OCI-LY3 (cell line): ENCODE results near the gene AATF.

ENCODE experiments used
- H2AFZ ChIP-seq: fragments of 200-600, 300-600 bp; shearing (Covaris generic); 2 replicates; pipeline ENCODE4 v1.6.0; 2014; ENCODE audit warnings: antibody characterized with exemption, low read depth, low read length
- H3K27ac ChIP-seq: fragments of 200-600, 300-600 bp; sonication (generic); 2 replicates; pipeline ENCODE4 v1.5.1; 2014; ENCODE audit warnings: mild to moderate bottlenecking, low read length, moderate library complexity, mixed read lengths
- H3K27me3 ChIP-seq: fragments of 200-600, 300-600 bp; sonication (generic); 2 replicates; pipeline ENCODE4 v1.6.1; 2014; ENCODE audit warnings: low read depth, low read length, mixed read lengths
- H3K36me3 ChIP-seq: fragments of 200-600, 300-600 bp; sonication (generic); replicated peaks from 2 replicates; pipeline ENCODE3; 2014; ENCODE audit warnings: low read depth, low read length, mixed read lengths
- H3K4me1 ChIP-seq: fragments of 300-600, 200-600 bp; sonication (generic); 2 replicates; pipeline ENCODE4 v1.6.1; 2014; ENCODE audit warnings: low read length, mixed read lengths
- H3K4me2 ChIP-seq: fragments of 200-600, 300-600 bp; sonication (generic); 2 replicates; pipeline ENCODE4 v1.6.1; 2014; ENCODE audit warnings: low read length, mixed read lengths
- H3K4me3 ChIP-seq: fragments of 300-600, 200-600 bp; sonication (generic); 2 replicates; pipeline ENCODE4 v1.5.1; 2014; ENCODE audit warnings: antibody characterized with exemption, mild to moderate bottlenecking, low read length, moderate library complexity
- H3K79me2 ChIP-seq: fragments of 300-600, 200-600 bp; shearing (Covaris generic); 2 replicates; pipeline ENCODE4 v1.6.1; 2014; ENCODE audit warnings: mild to moderate bottlenecking, low read length, mixed read lengths
- H3K9ac ChIP-seq: fragments of 300-600, 200-600 bp; shearing (Covaris generic); 2 replicates; pipeline ENCODE4 v1.6.0; 2014; ENCODE audit warnings: mild to moderate bottlenecking, low read length, moderate library complexity
- H3K9me3 ChIP-seq: fragments of 200-600, 300-600 bp; shearing (Covaris generic); 2 replicates; pipeline ENCODE4 v1.6.1; 2014; ENCODE audit warnings: low read length, mixed read lengths; ENCODE audit not compliant: insufficient read depth
- H4K20me1 ChIP-seq: fragments of 200-600, 300-600 bp; sonication (generic); 2 replicates; pipeline ENCODE4 v1.6.1; 2016; ENCODE audit warnings: low read length, mixed read lengths; ENCODE audit not compliant: insufficient read depth
- EZH2phosphoT487 ChIP-seq: fragments of 200-600 bp; shearing (Covaris generic); IDR thresholded peaks from 2 replicates; pipeline ENCODE4 v1.6.1; 2018; ENCODE audit warnings: antibody characterized with exemption, mixed run types, low read depth
- TF ChIP-seq, protein P1 (sequence below): fragments of 200-600, 300-600 bp; sonication (generic); IDR thresholded peaks from 2 replicates; pipeline ENCODE4 v1.5.1; 2014; ENCODE audit warnings: antibody characterized with exemption, low read length, low read depth

AATF gene

DNA sequence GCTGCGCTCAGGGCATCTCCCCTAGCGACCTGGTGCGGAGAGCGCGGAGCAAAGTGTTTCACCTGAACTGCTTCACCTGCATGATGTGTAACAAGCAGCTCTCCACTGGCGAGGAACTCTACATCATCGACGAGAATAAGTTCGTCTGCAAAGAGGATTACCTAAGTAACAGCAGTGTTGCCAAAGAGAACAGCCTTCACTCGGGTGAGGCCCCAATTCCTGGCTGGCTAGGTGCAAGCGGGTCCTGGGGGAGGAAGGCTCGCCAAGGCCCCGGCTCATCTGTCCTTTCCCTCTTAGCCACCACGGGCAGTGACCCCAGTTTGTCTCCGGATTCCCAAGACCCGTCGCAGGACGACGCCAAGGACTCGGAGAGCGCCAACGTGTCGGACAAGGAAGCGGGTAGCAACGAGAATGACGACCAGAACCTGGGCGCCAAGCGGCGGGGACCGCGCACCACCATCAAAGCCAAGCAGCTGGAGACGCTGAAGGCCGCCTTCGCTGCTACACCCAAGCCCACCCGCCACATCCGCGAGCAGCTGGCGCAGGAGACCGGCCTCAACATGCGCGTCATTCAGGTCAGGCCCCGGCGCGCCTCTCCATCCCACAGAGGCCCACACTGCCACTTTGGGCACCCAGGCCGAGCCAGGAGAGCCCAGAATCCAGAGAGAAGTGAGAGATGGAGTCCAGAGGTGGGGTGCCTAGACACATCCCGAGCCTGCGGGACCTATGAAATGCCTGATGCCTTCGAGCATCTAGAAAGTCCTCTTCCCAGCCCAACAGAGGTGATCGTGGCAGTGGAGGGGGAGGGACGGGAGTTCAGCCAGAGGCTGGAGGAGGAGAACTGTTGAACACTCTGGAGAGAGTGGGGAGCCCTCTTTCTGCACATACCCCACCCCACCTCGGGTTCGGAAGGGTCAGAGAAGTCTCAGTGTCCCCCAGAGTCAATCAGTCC is 8.2 kb upstream of the AATF start:
- H3K4me1 ChIP-seq = no peaks in the 10 kb centered on the region
- no peak overlapping the region for H3K4me2 ChIP-seq
- H3K79me2 ChIP-seq = no peaks in the 10 kb centered on the region
- peaks cover 33% of the 10 kb centered on the region for H3K27me3 ChIP-seq
- H3K9me3 ChIP-seq = no peaks in the 10 kb centered on the region
- H3K4me3 ChIP-seq = no peak overlapping the region
- no peaks in the 10 kb centered on the region for H3K36me3 ChIP-seq
- no peaks in the 10 kb centered on the region for H4K20me1 ChIP-seq
- no peak overlapping the region for H3K27ac ChIP-seq
- no peak overlapping the region for H3K9ac ChIP-seq
- no peak for TF ChIP-seq EZH2phosphoT487
- TF ChIP-seq, protein P1, sequence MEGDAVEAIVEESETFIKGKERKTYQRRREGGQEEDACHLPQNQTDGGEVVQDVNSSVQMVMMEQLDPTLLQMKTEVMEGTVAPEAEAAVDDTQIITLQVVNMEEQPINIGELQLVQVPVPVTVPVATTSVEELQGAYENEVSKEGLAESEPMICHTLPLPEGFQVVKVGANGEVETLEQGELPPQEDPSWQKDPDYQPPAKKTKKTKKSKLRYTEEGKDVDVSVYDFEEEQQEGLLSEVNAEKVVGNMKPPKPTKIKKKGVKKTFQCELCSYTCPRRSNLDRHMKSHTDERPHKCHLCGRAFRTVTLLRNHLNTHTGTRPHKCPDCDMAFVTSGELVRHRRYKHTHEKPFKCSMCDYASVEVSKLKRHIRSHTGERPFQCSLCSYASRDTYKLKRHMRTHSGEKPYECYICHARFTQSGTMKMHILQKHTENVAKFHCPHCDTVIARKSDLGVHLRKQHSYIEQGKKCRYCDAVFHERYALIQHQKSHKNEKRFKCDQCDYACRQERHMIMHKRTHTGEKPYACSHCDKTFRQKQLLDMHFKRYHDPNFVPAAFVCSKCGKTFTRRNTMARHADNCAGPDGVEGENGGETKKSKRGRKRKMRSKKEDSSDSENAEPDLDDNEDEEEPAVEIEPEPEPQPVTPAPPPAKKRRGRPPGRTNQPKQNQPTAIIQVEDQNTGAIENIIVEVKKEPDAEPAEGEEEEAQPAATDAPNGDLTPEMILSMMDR = no peak
- H2AFZ ChIP-seq = no peak overlapping the region

DNA sequence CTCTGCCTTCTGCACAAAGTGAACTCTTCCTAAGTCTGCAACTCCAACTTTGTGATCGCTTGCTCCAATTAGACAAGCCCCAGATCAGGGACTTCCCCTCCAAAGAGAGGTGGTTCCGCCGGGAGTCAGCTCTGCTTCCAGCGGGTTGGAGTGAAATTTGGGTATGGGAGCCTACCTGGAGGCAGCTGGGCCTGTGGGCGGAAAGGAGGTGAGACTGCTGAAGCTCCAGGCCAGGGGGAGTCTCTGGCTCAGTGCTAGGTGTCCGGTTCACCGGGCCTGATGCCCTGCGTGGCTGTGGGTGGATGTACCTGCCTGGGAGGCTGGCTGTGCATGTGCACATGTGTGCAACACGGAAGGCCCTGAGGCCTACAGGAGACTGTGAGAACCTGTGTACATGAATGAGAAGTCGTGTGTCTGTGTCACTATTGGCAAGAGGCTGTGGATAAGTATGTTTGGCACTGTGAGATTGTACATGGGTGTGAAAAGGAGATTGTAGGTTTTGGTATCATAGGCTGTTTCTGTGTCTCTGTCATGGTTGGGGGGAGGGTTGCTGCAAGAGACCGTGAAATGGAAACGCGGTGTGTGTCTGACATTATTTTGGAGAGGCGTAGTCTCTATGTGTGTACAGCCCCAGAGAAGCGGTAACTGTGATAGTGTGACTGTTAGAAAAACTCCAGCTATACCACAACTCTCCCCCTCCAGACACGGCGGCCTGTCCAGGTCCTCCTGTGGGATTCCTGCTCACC is 7.3 kb upstream of the AATF start:
- no peak for TF ChIP-seq EZH2phosphoT487
- TF ChIP-seq, protein P1 = no peak
- Histone ChIP-seq H3K27me3 (peaks cover 37% of the 10 kb centered on the region), H3K4me2 (no peak overlapping the region), H3K9ac (no peak overlapping the region), H3K27ac (no peak overlapping the region), H4K20me1 (no peaks in the 10 kb centered on the region), H3K9me3 (no peaks in the 10 kb centered on the region), H3K79me2 (no peaks in the 10 kb centered on the region), H3K4me3 (no peak overlapping the region), H3K4me1 (no peaks in the 10 kb centered on the region), H2AFZ (no peak overlapping the region), H3K36me3 (no peaks in the 10 kb centered on the region)

DNA sequence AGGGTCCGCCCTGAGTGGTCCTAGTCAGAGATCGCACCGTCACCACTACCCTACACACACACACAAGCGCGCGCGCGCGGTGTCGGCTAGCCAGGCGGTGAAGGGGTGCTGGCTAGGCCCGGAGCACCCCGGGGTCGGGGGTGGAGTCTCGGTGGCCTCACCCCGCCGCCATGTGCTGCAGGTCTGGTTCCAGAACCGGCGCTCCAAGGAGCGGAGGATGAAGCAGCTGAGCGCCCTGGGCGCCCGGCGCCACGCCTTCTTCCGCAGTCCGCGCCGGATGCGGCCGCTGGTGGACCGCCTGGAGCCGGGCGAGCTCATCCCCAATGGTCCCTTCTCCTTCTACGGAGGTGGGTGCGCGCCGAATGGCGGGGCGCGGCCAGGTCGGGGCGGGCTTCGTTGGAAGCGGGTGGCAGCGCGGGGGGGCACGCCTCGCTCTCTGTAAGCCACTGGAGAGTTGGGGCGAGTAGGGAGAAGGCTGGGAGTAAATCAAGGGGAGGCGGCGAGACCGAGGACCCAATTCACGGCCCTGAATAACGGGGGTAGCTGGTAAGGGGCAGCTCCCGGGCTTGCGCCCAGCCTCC is 6.6 kb upstream of the AATF start:
- H3K4me1 ChIP-seq = no peaks in the 10 kb centered on the region
- TF ChIP-seq, protein P1 = no peak
- no peak for TF ChIP-seq EZH2phosphoT487
- no peaks in the 10 kb centered on the region for H3K9me3 ChIP-seq
- no peak overlapping the region for H3K9ac ChIP-seq
- H3K79me2 ChIP-seq = no peaks in the 10 kb centered on the region
- no peaks in the 10 kb centered on the region for H4K20me1 ChIP-seq
- H3K27ac ChIP-seq = no peak overlapping the region
- H3K27me3 ChIP-seq = peaks cover 37% of the 10 kb centered on the region
- no peak overlapping the region for H2AFZ ChIP-seq
- no peak overlapping the region for H3K4me2 ChIP-seq
- no peak overlapping the region for H3K4me3 ChIP-seq
- no peaks in the 10 kb centered on the region for H3K36me3 ChIP-seq

DNA sequence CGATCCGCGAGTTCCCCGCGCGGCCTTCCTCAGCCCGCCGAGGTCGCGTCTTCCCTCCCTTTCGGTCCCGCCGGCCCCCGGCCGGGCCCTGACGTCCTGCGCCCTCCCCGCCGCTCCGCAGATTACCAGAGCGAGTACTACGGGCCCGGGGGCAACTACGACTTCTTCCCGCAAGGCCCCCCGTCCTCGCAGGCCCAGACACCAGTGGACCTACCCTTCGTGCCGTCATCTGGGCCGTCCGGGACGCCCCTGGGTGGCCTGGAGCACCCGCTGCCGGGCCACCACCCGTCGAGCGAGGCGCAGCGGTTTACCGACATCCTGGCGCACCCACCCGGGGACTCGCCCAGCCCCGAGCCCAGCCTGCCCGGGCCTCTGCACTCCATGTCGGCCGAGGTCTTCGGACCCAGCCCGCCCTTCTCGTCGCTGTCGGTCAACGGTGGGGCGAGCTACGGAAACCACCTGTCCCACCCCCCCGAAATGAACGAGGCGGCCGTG is 6.1 kb upstream of the AATF start:
- H3K27ac ChIP-seq = no peak overlapping the region
- no peaks in the 10 kb centered on the region for H4K20me1 ChIP-seq
- TF ChIP-seq EZH2phosphoT487 = no peak
- TF ChIP-seq, protein P1 = no peak
- H3K4me3 ChIP-seq = no peak overlapping the region
- H3K4me1 ChIP-seq = peaks cover 2% of the 10 kb centered on the region
- H3K79me2 ChIP-seq = no peaks in the 10 kb centered on the region
- peaks cover 32% of the 10 kb centered on the region for H3K27me3 ChIP-seq
- no peaks in the 10 kb centered on the region for H3K9me3 ChIP-seq
- H3K4me2 ChIP-seq = no peak overlapping the region
- H3K36me3 ChIP-seq = no peaks in the 10 kb centered on the region
- H2AFZ ChIP-seq = no peak overlapping the region
- H3K9ac ChIP-seq = no peak overlapping the region
